Testis (tissue), 2 donors: ENCODE results near the gene CETP.

ENCODE experiments used
- CTCF ChIP-seq, 3 experiments: fragments of 450-650 bp in 2 of 3; fragments of 200-600 bp in 1 of 3; sonication (generic) in 1 of 3; IDR thresholded peaks; one replicate each; pipeline ENCODE4 v1.5.1; 2016 to 2019; ENCODE audit warnings: antibody characterized with exemption in 3 of 3, mild to moderate bottlenecking in 2 of 3, moderate library complexity in 1 of 3
- POLR2A ChIP-seq: fragments of 450-650 bp; IDR thresholded peaks from one replicate; pipeline ENCODE4 v1.6.1; 2017; ENCODE audit warnings: antibody characterized with exemption, mild to moderate bottlenecking, moderate library complexity

DNA sequence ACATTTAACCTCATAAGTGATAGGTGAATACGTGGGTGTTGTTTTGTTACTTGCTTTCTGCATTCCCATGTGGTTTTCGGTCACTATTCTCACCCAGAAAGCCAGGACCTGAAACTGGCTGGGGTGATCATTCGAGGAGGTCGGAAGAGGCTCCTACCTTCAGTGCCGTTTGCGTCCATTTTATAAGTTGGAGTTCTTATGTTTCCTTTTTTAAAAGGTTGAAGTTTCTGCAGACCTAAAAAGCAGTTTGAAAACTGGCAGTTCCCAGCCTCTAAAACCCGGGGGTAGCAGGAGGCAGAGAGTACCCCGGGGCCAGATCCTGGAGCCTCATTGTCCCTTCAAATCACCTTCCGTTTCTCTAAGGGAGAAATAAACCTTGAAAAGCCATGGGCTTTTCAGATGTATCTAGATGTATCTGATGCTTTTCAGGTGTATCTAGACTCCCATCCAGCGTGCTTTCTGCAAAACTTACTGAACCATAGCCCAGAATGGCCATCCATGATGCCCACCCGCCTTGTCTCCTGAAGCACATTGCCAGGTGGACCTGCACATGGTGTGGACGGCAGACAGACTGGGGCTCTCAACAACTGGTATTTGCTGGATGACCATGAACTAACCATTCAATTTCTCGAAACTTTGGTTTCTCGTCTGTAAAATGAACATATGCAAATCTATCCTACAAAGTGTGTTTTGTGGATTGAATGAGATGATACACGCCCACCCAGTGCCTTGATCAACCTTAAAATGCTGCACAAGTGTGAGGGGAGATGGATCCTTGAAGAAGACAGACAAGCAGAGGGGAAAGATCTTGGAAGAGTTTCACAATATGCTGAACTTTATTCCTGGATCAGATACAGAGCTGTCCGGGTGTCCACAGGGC is 28.9 kb downstream of the CETP start:
- TF ChIP-seq POLR2A (no peak), CTCF (IDR thresholded peaks at IDR 0.05) (no peak)
